NCI-H1092 (cell line): Measurements from ENCODE around the gene UBE2L3.
A peak's percentile ranks its signal among the peaks of the same experiment; 100 is the strongest.
"Not testable (repeated sequence)": the region's sequence is repeated elsewhere in the genome, so short reads cannot be mapped to it uniquely, and the experiment has no call there.

Source experiments
- DNase-seq: peaks from one replicate; lab custom pipeline; 2025; lab: John Stamatoyannopoulos, UW

Gene UBE2L3

DNA sequence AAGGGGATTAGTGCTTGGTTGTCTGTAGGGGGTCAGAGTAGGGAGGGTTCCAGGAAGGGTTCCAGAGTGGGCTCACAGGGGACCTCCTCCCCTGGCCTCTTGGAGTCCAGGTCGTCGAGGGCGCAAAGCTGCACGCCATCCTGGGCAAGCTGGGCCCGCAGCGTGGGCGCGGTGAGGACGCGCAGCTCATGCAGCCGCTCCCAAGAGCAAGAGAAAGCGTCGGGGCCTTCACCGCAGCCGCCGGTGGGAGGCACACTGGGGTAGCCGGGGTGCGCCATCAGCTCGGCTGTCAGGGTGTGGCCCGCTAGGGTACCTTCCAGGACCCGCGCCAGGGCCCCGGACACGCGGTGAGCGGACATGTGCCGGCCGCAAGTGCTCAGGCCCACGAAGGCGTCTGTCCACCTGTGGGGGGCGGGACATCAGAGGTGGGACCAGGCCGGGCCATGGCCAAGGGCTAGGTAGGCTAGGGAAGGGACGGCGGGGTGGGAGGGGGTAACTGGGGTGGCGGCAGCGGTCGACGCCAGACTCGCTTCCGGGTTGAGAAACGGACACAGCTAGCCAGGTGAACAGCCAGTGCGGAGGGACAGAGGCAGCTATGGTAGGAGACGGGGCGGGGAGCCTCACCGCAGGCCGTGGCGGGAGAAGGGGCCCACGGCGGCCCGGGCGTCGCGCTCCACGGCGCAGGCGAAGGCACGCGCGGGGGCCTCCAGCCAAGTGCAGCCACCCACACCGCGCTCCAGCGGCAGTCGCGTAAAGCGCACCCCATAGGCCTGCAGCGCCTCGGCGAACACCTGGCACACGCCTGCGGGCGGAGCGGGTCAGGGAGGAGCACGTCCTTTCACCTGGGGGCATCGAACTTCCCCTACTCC lies 61.1 kb downstream of the UBE2L3 start:
- peak; percentile 47 for DNase-seq

GRCh38 chr22:21629255-21630149 lies 62.0 kb downstream of the UBE2L3 start, which contains the start of gene YDJC:
Gene YDJC, minus strand, starts transcription at chr22:21630022. Its CDS starts 8 bp downstream, at chr22:21630014.
- peak; percentile 90 for DNase-seq

DNA sequence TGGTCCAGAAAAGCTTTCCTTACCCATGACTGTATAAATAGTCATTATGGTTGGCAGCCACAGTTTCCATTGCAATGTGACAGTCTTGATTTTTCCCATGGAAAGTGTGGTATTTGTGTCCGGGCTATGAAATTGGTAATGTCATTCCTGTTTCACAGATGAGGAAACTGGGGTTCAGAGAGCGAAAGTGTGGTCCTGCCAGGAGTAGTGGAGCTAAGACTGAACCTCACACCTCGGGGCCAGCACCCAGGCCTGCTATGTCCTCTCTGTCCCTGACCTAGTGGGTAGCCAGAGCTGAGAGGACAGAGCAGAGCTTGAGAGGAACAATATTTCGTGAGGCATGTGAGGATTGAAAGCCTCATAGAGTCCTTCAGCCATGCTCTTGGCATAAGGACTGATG lies 63.5 kb downstream of the UBE2L3 start:
- DNase-seq = no peak

DNA sequence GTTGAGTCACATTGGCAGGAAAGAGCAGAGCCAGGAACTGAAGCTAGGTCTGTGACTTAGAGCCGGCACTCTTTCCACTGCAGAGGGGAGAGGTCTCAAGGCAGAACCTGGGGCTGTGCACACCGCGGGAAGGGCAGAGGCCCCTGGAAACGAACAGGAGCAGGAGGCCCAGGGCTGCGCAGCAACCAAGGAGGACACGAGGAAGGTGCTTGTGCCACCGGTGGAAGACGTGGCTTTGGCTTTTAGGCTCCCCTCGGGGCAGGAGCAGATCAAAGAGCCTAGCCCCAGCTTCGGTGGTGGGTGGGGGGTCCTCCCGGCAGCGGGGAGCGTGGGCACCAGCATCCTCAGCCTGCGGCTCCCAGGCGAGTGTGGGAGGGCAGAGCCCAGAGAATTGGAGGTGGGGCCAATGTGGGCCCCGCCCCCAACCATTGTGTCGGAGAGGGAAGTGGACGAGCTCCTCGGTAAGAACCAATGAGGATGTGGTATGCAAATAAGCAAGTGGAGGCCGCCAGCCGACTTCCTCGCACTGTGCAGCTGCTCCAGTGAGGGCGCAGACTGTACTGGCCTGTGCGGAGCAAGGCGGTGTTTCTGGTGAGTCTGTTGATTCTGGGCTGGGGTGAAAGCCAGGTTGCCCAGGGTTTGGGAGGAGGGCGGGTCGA lies 64.9 kb downstream of the UBE2L3 start, which contains the start of gene CCDC116:
TSS of gene CCDC116 (plus strand) at position 524 of the 659 bp plus-strand sequence. CDS start 422 bp downstream, outside the sequence.
- DNase-seq = peak; percentile 9

- DNase-seq = no peak
These were observed 65.4 kb downstream of the UBE2L3 start for GRCh38 chr22:21632931-21633330.

GRCh38 chr22:21633481-21633880 lies 66.0 kb downstream of the UBE2L3 start:
- no peak for DNase-seq

- no peak for DNase-seq
These were observed 66.6 kb downstream of the UBE2L3 start for GRCh38 chr22:21634081-21634480.

GRCh38 chr22:21634844-21635243 lies 67.3 kb downstream of the UBE2L3 start:
- DNase-seq = no peak

DNA sequence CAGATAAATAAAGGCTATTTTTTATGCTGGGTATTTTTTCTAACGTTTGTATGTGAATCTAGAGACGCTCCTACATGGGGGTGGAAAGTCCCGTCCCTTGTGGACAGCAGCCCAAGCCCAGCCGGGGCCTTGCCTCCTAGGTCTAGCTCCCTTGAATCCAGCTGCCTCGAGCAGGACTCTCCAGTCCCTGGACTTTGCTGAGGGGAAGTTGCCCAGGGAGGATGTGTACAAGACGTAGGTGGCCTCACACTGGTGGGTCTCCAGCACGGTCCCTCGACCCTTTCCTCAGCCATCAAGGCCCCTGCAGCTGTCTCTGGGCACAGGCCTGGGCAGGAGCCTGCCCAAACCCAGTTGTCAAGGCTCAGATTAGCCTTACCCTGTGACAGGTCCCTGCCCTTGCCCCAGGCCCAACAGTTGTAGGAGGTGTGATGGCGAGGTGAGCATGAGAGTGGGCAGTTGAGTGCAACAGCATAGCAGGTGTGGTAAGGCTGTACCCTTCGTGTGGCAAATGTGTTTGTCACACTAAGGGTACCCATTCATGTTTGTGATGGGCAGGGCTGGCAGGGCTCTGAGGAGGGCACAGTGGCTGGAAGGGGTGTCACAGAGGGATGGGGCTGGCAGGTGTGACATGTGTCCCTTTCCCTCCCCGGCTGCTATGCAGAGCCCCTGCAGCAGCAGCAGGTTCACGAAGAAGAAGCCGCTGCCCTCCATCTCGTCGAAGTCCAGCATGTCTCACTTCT lies 68.4 kb downstream of the UBE2L3 start:
- no peak for DNase-seq

DNA sequence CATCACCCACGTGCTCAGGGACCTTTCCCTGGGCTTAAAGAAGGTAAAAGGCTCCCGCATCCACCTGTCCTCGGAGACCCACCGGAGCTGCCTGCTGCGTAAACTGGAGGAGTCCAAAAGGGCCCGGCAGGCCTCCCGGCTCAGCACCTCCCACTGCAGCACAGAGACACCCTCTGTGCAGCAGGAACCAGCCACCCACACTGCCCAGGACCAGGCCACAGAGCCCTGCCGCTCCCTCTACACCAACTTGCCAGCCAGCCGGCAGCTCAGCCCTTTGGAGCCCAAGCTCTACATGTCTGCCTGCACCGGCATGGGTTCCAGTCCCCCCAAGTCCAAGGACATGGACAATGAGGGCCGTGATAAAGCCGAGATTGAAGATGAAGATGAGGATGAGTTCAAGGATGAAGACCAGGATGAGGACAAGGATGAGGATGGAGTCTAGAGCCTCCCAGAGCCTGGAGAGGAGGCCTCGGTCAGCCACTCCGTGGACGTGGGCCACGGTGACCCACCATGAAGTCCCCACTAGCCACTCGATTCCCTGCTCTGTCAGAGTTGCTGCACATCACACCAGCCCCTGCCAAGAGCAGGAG lies 69.2 kb downstream of the UBE2L3 start:
- DNase-seq = no peak

- DNase-seq = not testable (repeated sequence)
These were observed 69.9 kb downstream of the UBE2L3 start for GRCh38 chr22:21637450-21637849.

- DNase-seq = no peak
These were observed 71.8 kb downstream of the UBE2L3 start for GRCh38 chr22:21639359-21639758.

DNA sequence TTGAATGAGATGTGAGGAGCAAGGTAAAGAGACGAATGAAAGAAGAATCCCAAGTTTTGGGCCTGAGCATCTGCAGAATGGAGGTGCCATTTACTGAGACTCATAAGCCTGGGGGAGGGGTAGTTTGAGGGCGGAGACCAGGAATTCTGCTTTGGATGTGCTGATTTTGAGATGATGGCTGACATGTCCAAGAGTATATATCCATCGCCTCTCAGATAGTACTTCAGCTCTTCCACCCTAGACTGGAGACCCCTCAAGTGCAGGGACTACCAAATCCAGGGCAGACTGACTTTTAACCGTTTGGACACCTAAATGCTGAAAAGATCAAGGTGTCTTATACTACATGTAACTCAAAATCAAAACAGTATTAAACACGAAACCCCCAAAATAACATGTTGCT lies 73.3 kb downstream of the UBE2L3 start:
- DNase-seq = no peak

- no peak for DNase-seq
These were observed 73.9 kb downstream of the UBE2L3 start for GRCh38 chr22:21641417-21641788.

GRCh38 chr22:21641789-21642583 lies 74.5 kb downstream of the UBE2L3 start, which contains the start of gene SDF2L1:
Gene SDF2L1, plus strand, starts transcription at chr22:21642302. Its CDS starts 35 bp downstream, at chr22:21642337.
- peak; percentile 99 for DNase-seq

DNA sequence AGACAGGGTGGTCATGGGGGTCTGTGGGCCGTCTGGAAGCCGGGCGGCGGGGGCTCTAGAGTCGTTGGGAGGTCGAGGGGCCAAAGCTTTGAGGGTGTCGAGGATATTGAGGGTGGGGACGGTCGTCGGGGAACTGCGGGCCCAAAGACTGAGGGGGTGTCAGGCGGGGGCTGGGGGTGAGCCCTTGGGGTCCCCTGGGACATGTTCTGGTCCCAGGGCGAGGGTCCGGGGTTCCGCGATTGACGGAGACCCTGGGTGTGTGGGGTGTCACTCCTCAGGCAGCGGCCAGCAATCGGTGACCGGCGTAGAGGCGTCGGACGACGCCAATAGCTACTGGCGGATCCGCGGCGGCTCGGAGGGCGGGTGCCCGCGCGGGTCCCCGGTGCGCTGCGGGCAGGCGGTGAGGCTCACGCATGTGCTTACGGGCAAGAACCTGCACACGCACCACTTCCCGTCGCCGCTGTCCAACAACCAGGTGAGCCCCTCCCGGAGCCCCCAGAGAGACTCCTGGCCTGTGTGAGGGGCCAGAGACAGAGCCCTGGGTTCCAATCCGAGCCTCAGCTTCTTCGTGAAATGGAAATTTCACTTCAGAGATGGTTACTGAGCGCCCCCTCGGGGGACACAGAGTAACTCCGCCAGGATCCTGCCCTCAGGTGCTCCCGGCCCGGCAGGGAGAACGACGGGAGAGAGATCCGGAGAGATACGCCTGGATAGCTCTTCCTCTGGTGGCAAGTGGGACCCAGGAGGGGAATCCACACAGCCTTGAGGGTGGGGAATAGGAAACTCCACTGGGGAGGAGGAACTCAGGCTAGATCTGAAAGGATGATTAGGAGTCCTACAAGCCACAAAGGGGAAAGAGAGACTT lies 75.3 kb downstream of the UBE2L3 start:
- DNase-seq = peak; percentile 65

DNA sequence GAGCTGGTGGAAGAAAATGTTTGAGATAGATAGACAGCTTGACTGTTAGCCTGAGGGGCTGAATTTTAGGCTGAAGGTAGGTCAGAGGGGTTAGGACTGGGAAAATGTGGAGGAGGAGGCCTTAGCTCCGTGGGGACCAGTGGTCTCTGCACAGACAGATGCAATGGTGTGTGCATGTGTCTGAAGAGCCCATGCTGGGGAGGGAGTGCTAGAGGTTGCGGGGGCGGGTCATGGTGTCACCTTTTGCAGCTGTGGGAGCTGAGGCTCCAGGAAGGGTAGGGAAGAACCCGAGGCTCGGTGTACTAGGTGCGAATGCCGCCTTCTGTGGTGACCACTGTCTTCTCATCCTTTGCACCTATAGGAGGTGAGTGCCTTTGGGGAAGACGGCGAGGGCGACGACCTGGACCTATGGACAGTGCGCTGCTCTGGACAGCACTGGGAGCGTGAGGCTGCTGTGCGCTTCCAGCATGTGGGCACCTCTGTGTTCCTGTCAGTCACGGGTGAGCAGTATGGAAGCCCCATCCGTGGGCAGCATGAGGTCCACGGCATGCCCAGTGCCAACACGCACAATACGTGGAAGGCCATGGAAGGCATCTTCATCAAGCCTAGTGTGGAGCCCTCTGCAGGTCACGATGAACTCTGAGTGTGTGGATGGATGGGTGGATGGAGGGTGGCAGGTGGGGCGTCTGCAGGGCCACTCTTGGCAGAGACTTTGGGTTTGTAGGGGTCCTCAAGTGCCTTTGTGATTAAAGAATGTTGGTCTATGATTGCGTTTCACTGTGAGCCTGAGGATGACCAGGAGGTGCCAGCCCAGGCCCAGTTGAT lies 76.2 kb downstream of the UBE2L3 start:
- DNase-seq = no peak

GRCh38 chr22:21645513-21645912 lies 78.0 kb downstream of the UBE2L3 start:
- not testable (repeated sequence) for DNase-seq
